Measurements from ENCODE around the gene MAP2K3.
A peak's percentile ranks its signal among the peaks of the same experiment; 100 is the strongest.
"Not testable (repeated sequence)": the region's sequence is repeated elsewhere in the genome, so short reads cannot be mapped to it uniquely, and the experiment has no call there.

The MAP2K3 gene

GRCh38 chr17:21346651-21347250 is 62.2 kb downstream of the MAP2K3 start:
- ATAC-seq (replicated peaks; ENCODE audit: extremely low read depth, poor library complexity, severe bottlenecking); H3K4me1 Mint-ChIP-seq; H3K27ac Mint-ChIP-seq (ENCODE audit: low read depth); DNase-seq (ENCODE audit: low spot score in 2 of 2); H3K36me3 Mint-ChIP-seq (ENCODE audit: insufficient read depth); H3K27me3 Mint-ChIP-seq; H3K4me3 Mint-ChIP-seq; H3K9me3 Mint-ChIP-seq: not testable (repeated sequence)

GRCh38 chr17:21347660-21348059 is 63.1 kb downstream of the MAP2K3 start:
- H3K9me3 Mint-ChIP-seq; H3K27me3 Mint-ChIP-seq; H3K4me3 Mint-ChIP-seq; H3K4me1 Mint-ChIP-seq; DNase-seq (ENCODE audit: low spot score in 2 of 2); H3K36me3 Mint-ChIP-seq (ENCODE audit: insufficient read depth); ATAC-seq (replicated peaks; ENCODE audit: extremely low read depth, poor library complexity, severe bottlenecking): not testable (repeated sequence)
- H3K27ac Mint-ChIP-seq (ENCODE audit: low read depth), result peak overlapping the region; percentile 20

- not testable (repeated sequence) for H3K27ac Mint-ChIP-seq (ENCODE audit: low read depth); H3K36me3 Mint-ChIP-seq (ENCODE audit: insufficient read depth); H3K27me3 Mint-ChIP-seq; H3K9me3 Mint-ChIP-seq; H3K4me1 Mint-ChIP-seq; DNase-seq (ENCODE audit: low spot score in 2 of 2); H3K4me3 Mint-ChIP-seq
- peak; percentile 55 for ATAC-seq (replicated peaks; ENCODE audit: extremely low read depth, poor library complexity, severe bottlenecking)
Measured at GRCh38 chr17:21348081-21348925, 63.8 kb downstream of the MAP2K3 start.

GRCh38 chr17:21348926-21349261 is 64.4 kb downstream of the MAP2K3 start:
- not testable (repeated sequence) for H3K27me3 Mint-ChIP-seq; H3K4me3 Mint-ChIP-seq; ATAC-seq (replicated peaks; ENCODE audit: extremely low read depth, poor library complexity, severe bottlenecking); H3K27ac Mint-ChIP-seq (ENCODE audit: low read depth); H3K4me1 Mint-ChIP-seq; H3K36me3 Mint-ChIP-seq (ENCODE audit: insufficient read depth); DNase-seq (ENCODE audit: low spot score in 2 of 2); H3K9me3 Mint-ChIP-seq

- H3K27ac Mint-ChIP-seq (ENCODE audit: low read depth), result not testable (repeated sequence)
Measured at GRCh38 chr17:21349358-21350050, 65.0 kb downstream of the MAP2K3 start.

GRCh38 chr17:21350495-21350894 is 66.0 kb downstream of the MAP2K3 start:
- not testable (repeated sequence) for H3K4me1 Mint-ChIP-seq; H3K27ac Mint-ChIP-seq (ENCODE audit: low read depth); DNase-seq (ENCODE audit: low spot score in 2 of 2); ATAC-seq (replicated peaks; ENCODE audit: extremely low read depth, poor library complexity, severe bottlenecking); H3K36me3 Mint-ChIP-seq (ENCODE audit: insufficient read depth); H3K4me3 Mint-ChIP-seq; H3K9me3 Mint-ChIP-seq; H3K27me3 Mint-ChIP-seq

More at GRCh38 chr17:21349358-21350050, 65.0 kb downstream of the MAP2K3 start:
- ATAC-seq (replicated peaks; ENCODE audit: extremely low read depth, poor library complexity, severe bottlenecking); H3K36me3 Mint-ChIP-seq (ENCODE audit: insufficient read depth); H3K27me3 Mint-ChIP-seq; H3K4me3 Mint-ChIP-seq; DNase-seq (ENCODE audit: low spot score in 2 of 2); H3K9me3 Mint-ChIP-seq; H3K4me1 Mint-ChIP-seq: not testable (repeated sequence)

GRCh38 chr17:21351366-21352065 is 67.0 kb downstream of the MAP2K3 start:
- H3K36me3 Mint-ChIP-seq (ENCODE audit: insufficient read depth), result no peaks in the 10 kb centered on the region
- ATAC-seq (replicated peaks; ENCODE audit: extremely low read depth, poor library complexity, severe bottlenecking) (no peak), DNase-seq (ENCODE audit: low spot score in 2 of 2) (no peak)
- no peaks in the 10 kb centered on the region for H3K9me3 Mint-ChIP-seq
- H3K4me1 Mint-ChIP-seq, result peaks cover 5% of the 10 kb centered on the region
- no peak overlapping the region for H3K27ac Mint-ChIP-seq (ENCODE audit: low read depth)
- no peak overlapping the region for H3K4me3 Mint-ChIP-seq
- H3K27me3 Mint-ChIP-seq, result no peaks in the 10 kb centered on the region

- H3K4me3 Mint-ChIP-seq, result no peak overlapping the region
- H3K9me3 Mint-ChIP-seq, result no peaks in the 10 kb centered on the region
- no peaks in the 10 kb centered on the region for H3K36me3 Mint-ChIP-seq (ENCODE audit: insufficient read depth)
- no peaks in the 10 kb centered on the region for H3K27me3 Mint-ChIP-seq
- H3K4me1 Mint-ChIP-seq, result peaks cover 4% of the 10 kb centered on the region
- DNase-seq (ENCODE audit: low spot score in 2 of 2), result no peak
- no peak overlapping the region for H3K27ac Mint-ChIP-seq (ENCODE audit: low read depth)
- ATAC-seq (replicated peaks; ENCODE audit: extremely low read depth, poor library complexity, severe bottlenecking), result no peak
Measured at GRCh38 chr17:21352221-21352980, 67.9 kb downstream of the MAP2K3 start.

- Mint-ChIP-seq H3K9me3 (no peaks in the 10 kb centered on the region), H3K27ac (ENCODE audit: low read depth) (no peak overlapping the region), H3K4me1 (no peaks in the 10 kb centered on the region), H3K27me3 (no peaks in the 10 kb centered on the region), H3K4me3 (no peak overlapping the region), H3K36me3 (ENCODE audit: insufficient read depth) (no peaks in the 10 kb centered on the region)
- no peak for ATAC-seq (replicated peaks; ENCODE audit: extremely low read depth, poor library complexity, severe bottlenecking)
- no peak for DNase-seq (ENCODE audit: low spot score in 2 of 2)
Measured at GRCh38 chr17:21352981-21353265, 68.4 kb downstream of the MAP2K3 start.

GRCh38 chr17:21353326-21354010 is 69.0 kb downstream of the MAP2K3 start:
- no peak overlapping the region for H3K4me3 Mint-ChIP-seq

GRCh38 chr17:21354796-21355385 is 70.4 kb downstream of the MAP2K3 start:
- no peaks in the 10 kb centered on the region for H3K36me3 Mint-ChIP-seq (ENCODE audit: insufficient read depth)
- H3K4me1 Mint-ChIP-seq, result no peaks in the 10 kb centered on the region
- DNase-seq (ENCODE audit: low spot score in 2 of 2) (no peak), ATAC-seq (replicated peaks; ENCODE audit: extremely low read depth, poor library complexity, severe bottlenecking) (no peak)
- no peaks in the 10 kb centered on the region for H3K9me3 Mint-ChIP-seq
- no peak overlapping the region for H3K4me3 Mint-ChIP-seq
- H3K27ac Mint-ChIP-seq (ENCODE audit: low read depth), result no peak overlapping the region
- H3K27me3 Mint-ChIP-seq, result no peaks in the 10 kb centered on the region

More at GRCh38 chr17:21353326-21354010, 69.0 kb downstream of the MAP2K3 start:
- H3K4me1 Mint-ChIP-seq, result no peaks in the 10 kb centered on the region
- no peaks in the 10 kb centered on the region for H3K9me3 Mint-ChIP-seq
- H3K36me3 Mint-ChIP-seq (ENCODE audit: insufficient read depth), result no peaks in the 10 kb centered on the region
- DNase-seq (ENCODE audit: low spot score in 2 of 2) (no peak), ATAC-seq (replicated peaks; ENCODE audit: extremely low read depth, poor library complexity, severe bottlenecking) (no peak)
- H3K27me3 Mint-ChIP-seq, result no peaks in the 10 kb centered on the region
- H3K27ac Mint-ChIP-seq (ENCODE audit: low read depth), result no peak overlapping the region

Data from central memory CD8-positive, alpha-beta T cell (primary cell).